ENCODE measurements around the gene KCNH3.
"Not testable (repeated sequence)": the region's sequence is repeated elsewhere in the genome, so short reads cannot be mapped to it uniquely, and the experiment has no call there.

The KCNH3 gene

DNA sequence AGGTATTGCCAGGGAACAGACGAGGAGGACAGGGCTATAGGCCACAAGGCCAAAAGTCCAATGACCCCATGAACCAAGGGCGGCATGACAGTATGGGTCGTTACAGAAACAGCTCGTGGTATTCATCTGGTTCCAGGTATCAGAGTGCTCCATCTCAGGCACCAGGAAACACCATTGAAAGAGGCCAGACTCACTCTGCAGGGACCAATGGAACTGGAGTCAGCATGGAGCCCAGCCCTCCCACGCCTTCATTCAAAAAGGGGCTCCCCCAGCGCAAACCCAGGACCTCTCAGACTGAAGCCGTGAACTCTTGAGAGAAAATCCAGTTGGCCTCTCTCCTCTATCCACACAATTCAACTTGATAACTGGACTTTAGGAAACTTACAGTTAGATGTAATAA lies 12.9 kb upstream of the KCNH3 start:
- no peak for TF ChIP-seq PAX5 (IDR thresholded peaks at IDR 0.05; ENCODE audit: insufficient read depth, low read length, severe bottlenecking)
- no peak for TF ChIP-seq TAF1 (IDR thresholded peaks at IDR 0.05; ENCODE audit: low read depth, low read length)
- TF ChIP-seq POLR2AphosphoS5 (IDR thresholded peaks at IDR 0.05; ENCODE audit: low read depth, low read length): no peak
- no peak for TF ChIP-seq POU2F2 (IDR thresholded peaks at IDR 0.05; ENCODE audit: low read depth, low read length)
- TF ChIP-seq POLR2A (IDR thresholded peaks at IDR 0.05; ENCODE audit: low read depth, low read length): no peak
- no peak for TF ChIP-seq SPI1 (IDR thresholded peaks at IDR 0.05; ENCODE audit: low read depth, low read length)
- DNase-seq (ENCODE audit: insufficient read length, low spot score) (no peak), FAIRE-seq (no peak)

DNA sequence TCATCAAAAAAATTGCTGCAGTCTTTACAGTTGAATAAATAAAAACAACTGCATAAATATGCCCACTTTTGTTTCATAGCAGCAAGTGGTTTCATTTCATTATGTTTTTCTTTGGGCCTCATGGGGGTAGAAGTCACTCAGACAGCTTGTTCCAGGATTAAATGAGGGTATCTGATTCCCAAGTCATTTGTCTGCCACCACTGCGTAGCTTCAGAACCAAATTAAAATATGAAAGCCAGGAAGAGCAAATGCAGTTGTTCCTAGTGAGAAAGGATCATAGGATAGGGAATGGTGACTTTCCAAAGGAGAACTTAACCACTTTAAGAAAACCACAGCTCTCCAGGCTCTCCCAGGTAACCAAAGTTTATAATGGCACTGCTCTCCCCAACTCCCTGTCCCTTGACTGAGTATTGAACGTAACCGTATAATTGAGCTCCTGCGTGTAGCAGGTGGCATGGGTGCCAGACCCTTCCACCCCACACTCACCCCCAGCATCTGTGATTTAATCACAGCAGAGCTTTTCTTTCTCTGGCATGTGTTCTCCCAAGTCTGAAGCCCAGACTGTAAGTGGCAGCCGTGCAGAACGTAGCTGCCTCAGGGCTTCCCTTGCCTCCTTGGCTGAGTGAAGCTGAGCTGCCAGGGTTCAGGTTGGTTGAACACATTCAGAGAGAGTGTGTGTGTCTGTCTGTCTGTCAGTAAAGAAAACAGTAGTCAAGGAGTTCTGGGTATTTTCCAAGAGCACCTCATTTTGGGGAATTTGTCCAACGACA lies 11.3 kb upstream of the KCNH3 start:
- DNase-seq (ENCODE audit: insufficient read length, low spot score) (no peak), FAIRE-seq (no peak)
- TF ChIP-seq SPI1 (IDR thresholded peaks at IDR 0.05; ENCODE audit: low read depth, low read length) (no peak), POLR2A (IDR thresholded peaks at IDR 0.05; ENCODE audit: low read depth, low read length) (no peak), POU2F2 (IDR thresholded peaks at IDR 0.05; ENCODE audit: low read depth, low read length) (no peak)

DNA sequence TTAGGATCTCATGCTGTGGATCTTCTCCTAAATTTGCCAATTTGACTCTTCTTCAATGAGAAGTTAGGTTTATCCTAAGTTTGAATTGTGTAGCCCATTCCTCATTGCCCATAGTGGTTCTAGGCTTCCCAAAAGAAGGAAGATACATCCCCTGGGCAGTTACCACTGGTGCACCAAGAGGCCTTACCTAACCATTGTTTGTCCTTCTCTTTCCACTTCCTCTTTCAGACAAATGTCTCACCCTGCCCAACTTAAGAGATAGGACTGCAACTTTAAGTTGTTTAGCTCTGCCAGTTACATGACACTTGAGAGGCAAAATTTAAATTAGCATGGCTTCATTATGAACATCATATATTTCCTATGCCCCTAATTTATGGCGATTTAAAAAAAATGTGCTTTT lies 9.4 kb upstream of the KCNH3 start:
- DNase-seq (ENCODE audit: insufficient read length, low spot score): peak; percentile 22
- peak; percentile 71 for FAIRE-seq
- TF ChIP-seq SPI1 (IDR thresholded peaks at IDR 0.05; ENCODE audit: low read depth, low read length) (peak; percentile 96), POLR2AphosphoS5 (IDR thresholded peaks at IDR 0.05; ENCODE audit: low read depth, low read length) (no peak)

DNA sequence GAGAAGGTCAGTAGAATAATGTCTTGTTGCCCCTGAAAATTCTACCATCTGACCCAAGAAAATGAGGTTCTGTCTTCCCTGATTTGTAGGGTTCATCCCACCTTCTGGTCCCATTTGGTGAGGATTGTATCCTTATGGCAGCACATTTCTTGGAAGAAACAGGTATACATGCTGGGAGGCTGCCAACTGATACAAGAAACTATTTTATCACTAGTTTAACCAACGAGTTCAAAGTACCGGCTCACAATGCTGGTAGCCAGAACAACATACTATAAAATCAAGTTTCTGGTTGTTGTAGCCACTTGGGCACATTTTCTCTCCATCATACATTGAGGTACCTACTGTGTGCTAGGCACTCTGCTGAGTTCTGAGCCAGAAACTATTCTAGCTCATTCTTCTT lies 7.1 kb upstream of the KCNH3 start:
- no peak for DNase-seq (ENCODE audit: insufficient read length, low spot score)
- no peak for TF ChIP-seq TAF1 (IDR thresholded peaks at IDR 0.05; ENCODE audit: low read depth, low read length)
- no peak for TF ChIP-seq SPI1 (IDR thresholded peaks at IDR 0.05; ENCODE audit: low read depth, low read length)
- no peak for TF ChIP-seq POU2F2 (IDR thresholded peaks at IDR 0.05; ENCODE audit: low read depth, low read length)
- TF ChIP-seq PAX5 (IDR thresholded peaks at IDR 0.05; ENCODE audit: insufficient read depth, low read length, severe bottlenecking): no peak
- no peak for FAIRE-seq

DNA sequence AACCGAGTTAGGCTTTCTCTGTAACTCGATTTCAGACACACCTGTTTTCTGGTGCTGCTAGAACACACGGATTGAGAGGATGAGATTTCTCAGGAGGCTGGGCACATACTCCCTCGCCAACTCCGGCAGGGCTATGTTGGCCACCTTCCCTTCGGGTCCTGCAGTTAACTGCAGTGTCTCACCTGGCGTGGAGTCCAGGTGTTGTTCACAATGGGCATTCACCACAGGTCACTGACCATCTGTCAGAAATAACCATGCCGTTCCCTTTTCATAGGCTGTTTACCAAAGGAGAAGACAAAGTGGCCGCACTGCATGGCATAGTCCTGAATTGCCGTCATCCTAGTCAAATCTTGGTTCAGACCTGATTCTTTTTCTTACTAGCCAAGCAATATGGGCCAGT lies 5.5 kb upstream of the KCNH3 start:
- DNase-seq (ENCODE audit: insufficient read length, low spot score) (no peak), FAIRE-seq (no peak)
- no peak for TF ChIP-seq SPI1 (IDR thresholded peaks at IDR 0.05; ENCODE audit: low read depth, low read length)
- no peak for TF ChIP-seq POLR2AphosphoS5 (IDR thresholded peaks at IDR 0.05; ENCODE audit: low read depth, low read length)
- TF ChIP-seq POU2F2 (IDR thresholded peaks at IDR 0.05; ENCODE audit: low read depth, low read length): no peak
- no peak for TF ChIP-seq PAX5 (IDR thresholded peaks at IDR 0.05; ENCODE audit: insufficient read depth, low read length, severe bottlenecking)
- no peak for TF ChIP-seq TAF1 (IDR thresholded peaks at IDR 0.05; ENCODE audit: low read depth, low read length)
- no peak for TF ChIP-seq POLR2A (IDR thresholded peaks at IDR 0.05; ENCODE audit: low read depth, low read length)

DNA sequence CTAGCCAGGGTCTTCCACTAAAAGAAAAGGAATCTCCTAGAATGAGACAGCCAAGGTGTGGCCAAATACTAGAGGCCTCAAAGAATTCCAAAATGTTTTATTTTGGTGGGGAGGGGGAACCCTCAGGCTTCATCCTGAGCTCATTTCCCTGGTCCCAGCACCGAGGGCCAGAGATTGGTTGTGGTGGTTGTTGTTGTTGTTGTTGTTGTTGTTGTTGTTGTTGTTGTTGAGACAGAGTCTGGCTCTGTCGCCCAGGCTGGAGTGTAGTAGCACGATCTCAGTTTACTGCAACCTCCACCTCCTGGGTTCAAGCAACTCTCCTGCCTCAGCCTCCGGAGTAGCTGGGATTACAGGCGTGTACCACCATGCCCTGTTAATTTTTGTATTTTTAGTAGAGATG lies 4.7 kb upstream of the KCNH3 start:
- DNase-seq (ENCODE audit: insufficient read length, low spot score); FAIRE-seq: not testable (repeated sequence)

DNA sequence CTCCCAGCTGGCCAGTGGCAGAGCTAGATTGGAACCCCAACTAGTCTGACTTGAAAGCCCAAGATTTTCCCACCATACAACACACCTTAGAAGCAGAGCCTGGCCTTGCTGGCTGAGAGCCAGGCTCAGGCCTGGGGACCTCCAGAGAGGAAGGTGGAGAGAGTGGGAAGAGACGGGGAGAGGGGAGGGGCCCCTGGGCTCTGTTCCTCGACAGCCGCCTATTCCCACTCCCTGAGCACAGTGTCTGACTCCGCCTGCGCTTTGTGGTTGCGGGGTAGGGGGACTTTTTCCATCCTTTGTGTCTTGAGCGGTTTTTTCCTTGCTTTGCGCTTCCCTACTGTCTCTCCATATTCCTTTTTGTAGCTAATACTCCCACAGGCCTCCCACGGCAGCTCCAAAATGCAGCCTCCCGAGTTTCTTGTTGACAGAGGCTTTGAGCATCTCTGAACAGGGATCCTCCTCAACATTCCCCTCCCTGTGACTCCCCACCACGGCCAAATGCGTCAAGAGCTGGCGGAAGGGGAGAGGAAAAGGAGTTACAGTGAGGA lies 4.0 kb upstream of the KCNH3 start:
- DNase-seq (ENCODE audit: insufficient read length, low spot score): no peak
- no peak for FAIRE-seq
- TF ChIP-seq POLR2AphosphoS5 (IDR thresholded peaks at IDR 0.05; ENCODE audit: low read depth, low read length) (no peak), PAX5 (IDR thresholded peaks at IDR 0.05; ENCODE audit: insufficient read depth, low read length, severe bottlenecking) (no peak), POLR2A (IDR thresholded peaks at IDR 0.05; ENCODE audit: low read depth, low read length) (no peak), SPI1 (IDR thresholded peaks at IDR 0.05; ENCODE audit: low read depth, low read length) (no peak), TAF1 (IDR thresholded peaks at IDR 0.05; ENCODE audit: low read depth, low read length) (no peak), POU2F2 (IDR thresholded peaks at IDR 0.05; ENCODE audit: low read depth, low read length) (no peak)

DNA sequence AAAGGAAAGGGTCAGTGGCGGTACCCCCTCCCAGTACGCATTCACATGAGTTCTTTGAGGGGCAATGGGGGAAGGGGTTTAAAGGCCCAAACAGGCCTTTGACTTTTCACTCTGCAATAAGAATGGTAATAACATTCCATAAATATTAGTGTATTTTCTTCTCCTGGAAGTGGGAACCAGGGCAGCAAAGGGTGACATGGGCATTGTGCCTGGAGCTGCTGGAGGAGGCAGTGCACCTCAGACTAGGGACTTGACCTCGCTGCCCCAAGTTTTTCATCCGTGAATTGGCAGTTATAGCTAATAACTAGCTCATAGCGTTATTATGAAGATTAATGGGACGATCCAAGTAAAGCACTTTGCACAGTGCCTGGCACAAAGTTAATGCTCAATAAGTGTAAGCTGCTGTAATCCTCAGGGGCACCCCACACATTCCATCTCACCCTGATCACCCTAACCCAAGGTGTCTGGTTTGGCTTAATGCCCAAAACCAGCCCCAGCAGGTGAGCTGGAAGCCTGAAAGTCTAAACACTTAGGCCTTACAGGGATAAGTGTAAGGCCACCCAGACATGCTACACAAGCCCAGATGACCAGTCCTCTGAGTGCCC lies 2.8 kb upstream of the KCNH3 start:
- DNase-seq (ENCODE audit: insufficient read length, low spot score) (no peak), FAIRE-seq (no peak)
- TF ChIP-seq POU2F2 (IDR thresholded peaks at IDR 0.05; ENCODE audit: low read depth, low read length) (no peak), TAF1 (IDR thresholded peaks at IDR 0.05; ENCODE audit: low read depth, low read length) (no peak), SPI1 (IDR thresholded peaks at IDR 0.05; ENCODE audit: low read depth, low read length) (no peak), POLR2AphosphoS5 (IDR thresholded peaks at IDR 0.05; ENCODE audit: low read depth, low read length) (no peak)

DNA sequence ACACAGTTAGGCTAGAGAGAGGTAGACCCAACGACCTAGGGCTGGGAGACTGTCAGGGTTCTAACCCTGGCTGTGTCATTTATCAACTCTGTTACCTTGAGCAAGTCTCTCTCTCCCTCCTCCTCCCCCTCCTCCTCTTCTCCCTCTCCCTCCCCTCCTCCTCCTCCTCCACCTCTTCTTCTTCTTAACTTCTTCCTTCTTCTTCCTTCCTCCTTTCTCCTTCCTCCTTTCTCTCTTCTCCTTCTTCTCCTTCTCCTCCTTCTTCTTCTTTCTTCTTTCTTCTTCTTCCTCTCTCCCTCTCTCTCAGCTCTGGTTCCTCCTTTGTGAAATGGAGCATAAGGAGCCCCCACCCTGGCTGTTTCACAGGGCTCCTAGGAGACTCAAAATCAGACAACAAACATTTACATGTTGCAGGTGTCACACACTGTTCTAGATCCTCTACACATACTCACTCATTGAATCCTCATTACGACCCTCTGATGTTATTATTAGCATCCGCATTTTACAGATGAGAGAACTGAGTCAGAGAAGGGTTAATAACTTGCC lies 2.2 kb upstream of the KCNH3 start:
- TF ChIP-seq PAX5 (IDR thresholded peaks at IDR 0.05; ENCODE audit: insufficient read depth, low read length, severe bottlenecking) (no peak), TAF1 (IDR thresholded peaks at IDR 0.05; ENCODE audit: low read depth, low read length) (no peak)
- FAIRE-seq (no peak), DNase-seq (ENCODE audit: insufficient read length, low spot score) (no peak)

DNA sequence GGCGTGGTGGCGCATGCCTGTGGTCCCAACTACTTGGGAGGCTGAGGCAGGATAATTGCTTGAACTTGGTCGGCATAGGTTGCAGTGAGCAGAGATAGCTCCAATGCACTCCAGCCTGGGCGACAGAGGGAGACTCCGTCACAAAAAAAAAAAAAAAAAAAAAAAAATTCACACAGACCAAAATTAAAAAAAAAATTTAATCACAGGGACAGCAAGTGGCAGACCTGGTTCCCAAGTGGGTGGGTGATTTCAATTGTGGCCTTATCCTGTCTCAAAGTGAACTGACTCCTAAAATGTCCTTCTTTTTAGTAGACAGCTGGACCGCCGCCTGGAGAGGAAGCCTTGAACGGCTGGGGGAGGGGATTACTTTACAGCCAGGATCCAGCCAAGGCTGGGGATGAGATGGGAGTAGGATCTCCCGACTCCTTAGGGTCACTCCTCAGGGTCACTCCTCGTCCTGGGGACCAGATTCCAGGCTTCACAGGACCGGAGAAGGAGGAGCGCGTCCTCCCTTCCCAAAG lies 1.5 kb upstream of the KCNH3 start:
- TF ChIP-seq POLR2A (IDR thresholded peaks at IDR 0.05; ENCODE audit: low read depth, low read length): no peak
- no peak for TF ChIP-seq TAF1 (IDR thresholded peaks at IDR 0.05; ENCODE audit: low read depth, low read length)
- no peak for TF ChIP-seq SPI1 (IDR thresholded peaks at IDR 0.05; ENCODE audit: low read depth, low read length)
- no peak for TF ChIP-seq POLR2AphosphoS5 (IDR thresholded peaks at IDR 0.05; ENCODE audit: low read depth, low read length)
- TF ChIP-seq PAX5 (IDR thresholded peaks at IDR 0.05; ENCODE audit: insufficient read depth, low read length, severe bottlenecking): no peak
- TF ChIP-seq POU2F2 (IDR thresholded peaks at IDR 0.05; ENCODE audit: low read depth, low read length): no peak
- FAIRE-seq (no peak), DNase-seq (ENCODE audit: insufficient read length, low spot score) (no peak)
